Measurements from ENCODE around the gene PITHD1. TPM values are rescaled to one million over a fixed set of nuclear protein-coding genes. Genes with fewer than 3 reads are reported as not detected.
"Not testable (repeated sequence)": the region's sequence is repeated elsewhere in the genome, so short reads cannot be mapped to it uniquely, and the experiment has no call there.

The PITHD1 gene
- total RNA-seq, 2 experiments from 2014 or later, result 54.3 to 55.3 TPM

DNA sequence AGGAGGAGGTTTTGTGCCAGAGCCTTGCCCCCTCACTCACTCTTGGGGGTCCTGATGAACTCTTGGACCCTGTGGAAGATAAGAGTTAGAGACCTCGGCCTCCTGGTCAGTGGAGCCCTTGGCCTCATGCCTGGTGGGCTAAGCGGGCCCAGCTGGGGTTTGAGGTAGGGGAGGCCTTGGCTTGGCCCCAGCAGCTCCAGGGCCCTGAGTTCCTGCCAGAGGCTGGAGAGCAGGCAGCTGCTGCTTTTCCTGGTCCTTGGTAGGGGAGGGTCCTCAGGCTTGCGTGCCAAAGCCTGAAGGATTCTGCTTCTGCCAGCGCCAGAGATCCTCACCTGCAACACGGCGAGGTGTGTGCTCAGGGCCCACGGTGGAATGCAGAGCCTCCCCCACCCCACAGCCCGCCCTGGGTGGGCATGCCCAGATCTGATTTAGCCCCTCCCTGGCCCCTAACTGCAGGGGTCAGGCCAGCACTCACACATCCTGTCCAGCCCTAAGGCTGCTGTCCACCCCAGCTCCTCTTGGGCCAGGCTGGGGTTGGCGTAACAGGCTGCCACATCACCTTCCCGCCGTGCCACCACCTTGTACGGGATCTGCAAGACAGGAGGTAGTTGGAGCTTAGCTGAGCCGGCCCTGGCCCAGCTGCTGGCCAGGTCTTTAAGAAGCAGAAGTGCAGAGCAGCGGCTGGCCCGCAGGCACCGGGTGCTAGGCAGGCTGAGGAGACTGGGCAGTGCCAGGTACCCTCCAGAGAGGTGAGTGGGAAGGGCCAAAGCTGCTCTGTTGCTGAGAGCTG, 17.7 kb downstream of the PITHD1 start:
- Mint-ChIP-seq H3K9me3 (no peaks in the 10 kb centered on the region), H3K4me1 (peaks cover 27% of the 10 kb centered on the region), H3K27ac (peak overlapping the region; percentile 31), H3K36me3 (ENCODE audit: low read depth) (peaks cover 17% of the 10 kb centered on the region), H3K27me3 (no peaks in the 10 kb centered on the region), H3K4me3 (no peak overlapping the region)
- DNase-seq, result no peak
- ChIA-PET POLR2A (interaction anchor here (0.6 kb wide), 1 partner anchor 61 kb away, joined by 4 read pairs; no protein-coding TSS in a partner anchor), CTCF (interaction anchor here (1.8 kb wide), 1 partner anchor 12 kb away, joined by 3 read pairs; no protein-coding TSS in a partner anchor)

DNA sequence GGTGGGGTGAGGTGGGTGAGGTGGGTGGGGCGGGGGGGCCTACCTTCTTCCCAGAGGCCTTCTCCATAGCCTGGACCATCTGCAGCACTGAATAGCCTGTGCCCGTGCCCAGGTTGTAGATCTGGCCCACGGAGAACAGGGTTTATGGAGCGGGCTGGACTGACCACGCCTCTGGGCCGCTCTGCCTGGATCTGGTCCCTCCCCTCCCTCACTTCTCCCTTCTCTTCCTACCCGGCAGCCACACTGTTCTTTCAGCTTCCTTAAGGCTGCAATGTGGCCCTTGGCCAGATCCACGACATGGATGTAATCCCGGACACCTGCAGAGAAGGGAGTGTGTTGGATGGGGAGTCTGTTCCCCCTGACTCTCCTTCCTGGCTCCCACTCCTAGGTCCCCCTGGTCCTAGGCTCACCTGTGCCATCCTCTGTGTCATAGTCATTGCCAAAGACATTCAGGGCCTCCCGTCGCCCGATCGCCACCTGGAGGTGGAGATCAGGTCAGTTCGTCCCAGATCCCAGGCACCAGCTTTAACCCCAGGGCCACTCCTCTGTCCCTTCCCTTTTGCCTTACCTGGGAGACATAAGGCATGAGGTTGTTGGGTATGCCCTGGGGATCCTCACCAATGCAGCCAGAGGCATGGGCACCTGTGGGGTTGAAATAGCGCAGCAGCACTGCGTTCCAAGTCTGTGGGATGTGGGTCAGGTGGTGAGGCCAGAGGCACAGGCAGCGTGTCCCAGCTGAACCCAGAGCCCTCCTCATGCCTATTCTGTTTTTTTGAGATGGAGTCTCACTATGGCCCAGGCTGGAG, 18.5 kb downstream of the PITHD1 start:
- Mint-ChIP-seq H3K4me3 (no peak overlapping the region), H3K4me1 (peaks cover 25% of the 10 kb centered on the region), H3K36me3 (ENCODE audit: low read depth) (peaks cover 12% of the 10 kb centered on the region), H3K27me3 (no peaks in the 10 kb centered on the region), H3K27ac (no peak overlapping the region), H3K9me3 (no peaks in the 10 kb centered on the region)
- ChIA-PET POLR2A (no interaction called here), CTCF (interaction anchor here (0.9 to 3.3 kb wide), 3 partner anchors 13 to 105 kb away, joined by 4 to 27 read pairs (median 5); partner anchors contain the start of gene RPL11)
- DNase-seq, result no peak

DNA sequence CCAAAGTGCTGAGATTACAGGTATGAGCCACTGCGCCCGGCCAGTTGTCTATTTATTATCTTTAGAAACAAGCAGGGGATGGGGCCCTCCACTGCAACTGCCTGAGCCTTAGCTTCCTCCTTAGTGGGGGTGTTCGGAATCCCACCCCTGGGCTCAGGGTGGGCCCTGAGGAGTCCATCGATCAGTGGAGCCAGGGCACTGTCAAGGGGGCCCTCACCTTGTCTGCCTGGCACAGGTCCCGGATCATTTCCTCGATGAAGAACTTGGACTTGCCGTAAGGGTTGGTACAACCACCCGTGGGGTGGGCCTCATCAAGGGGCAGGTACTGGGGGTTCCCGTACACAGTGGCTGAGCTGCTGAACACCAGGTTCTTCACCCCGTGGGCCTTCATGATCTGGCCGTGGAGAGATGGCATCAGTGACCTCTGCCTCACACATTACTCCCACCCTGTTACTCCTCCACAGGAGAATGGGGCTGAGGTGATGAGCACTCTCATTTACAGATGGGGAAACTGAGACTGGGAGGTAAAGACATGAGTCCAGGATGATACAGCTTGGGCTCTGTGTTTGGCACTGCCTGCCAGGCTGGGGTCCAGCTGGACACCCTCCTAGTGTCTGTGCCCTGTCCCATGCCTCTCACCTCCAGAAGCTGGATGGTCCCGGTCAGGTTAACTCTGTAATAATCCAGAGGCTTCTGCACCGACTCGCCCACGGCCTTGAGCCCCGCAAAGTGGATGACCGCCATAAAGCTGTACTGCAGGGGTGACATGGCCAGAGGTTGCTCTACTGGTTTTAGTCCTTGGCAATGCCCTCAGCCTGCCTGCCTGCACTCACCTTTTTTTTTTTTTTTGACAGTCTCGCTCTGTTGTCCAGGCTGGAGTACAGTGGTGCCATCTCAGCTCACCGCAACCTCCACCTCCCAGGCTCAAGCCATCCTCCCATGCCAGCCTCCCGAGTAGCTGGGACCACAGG, 19.5 kb downstream of the PITHD1 start:
- Mint-ChIP-seq H3K36me3 (ENCODE audit: low read depth) (peaks cover 12% of the 10 kb centered on the region), H3K27me3 (no peaks in the 10 kb centered on the region), H3K4me3 (no peak overlapping the region), H3K9me3 (no peaks in the 10 kb centered on the region), H3K4me1 (peaks cover 19% of the 10 kb centered on the region), H3K27ac (peak overlapping the region; percentile 54)
- ChIA-PET POLR2A (interaction anchor here (0.8 kb wide), 1 partner anchor 10 kb away, joined by 3 read pairs; no protein-coding TSS in a partner anchor), CTCF (interaction anchor here (0.9 to 3.3 kb wide), 4 partner anchors 9 to 106 kb away, joined by 4 to 27 read pairs (median 4); partner anchors contain the start of gene RPL11)
- DNase-seq, result no peak

DNA sequence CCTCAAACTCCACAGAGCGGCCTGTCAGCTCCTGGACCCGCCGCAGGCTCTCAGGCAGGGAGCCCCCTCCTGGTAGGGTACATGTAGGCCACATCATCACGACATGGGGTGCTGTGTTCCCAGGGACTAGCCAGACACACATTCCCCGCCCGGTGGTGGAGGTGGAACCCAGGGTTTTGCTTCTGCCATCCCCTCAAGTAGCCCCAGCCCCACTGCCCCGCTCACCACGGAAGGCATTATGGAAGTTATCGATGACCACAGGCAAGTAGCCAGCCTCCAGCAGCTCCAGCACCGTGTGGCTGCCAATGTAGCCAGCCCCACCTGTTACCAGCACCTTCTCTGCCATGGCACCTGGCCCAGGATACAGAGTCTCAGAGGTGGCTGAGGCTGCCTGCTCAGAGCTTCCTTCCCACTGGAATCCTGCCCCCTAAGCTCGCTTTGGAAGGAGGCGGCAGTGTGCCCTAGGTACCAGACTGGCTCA, 20.5 kb downstream of the PITHD1 start:
- no peak overlapping the region for H3K4me3 Mint-ChIP-seq
- H3K4me1 Mint-ChIP-seq, result peaks cover 19% of the 10 kb centered on the region
- no peaks in the 10 kb centered on the region for H3K9me3 Mint-ChIP-seq
- no peak for DNase-seq
- CTCF ChIA-PET, result interaction anchor here (0.9 to 3.3 kb wide), 3 partner anchors 10 to 24 kb away, joined by 4 to 27 read pairs (median 4); no protein-coding TSS in a partner anchor
- peak overlapping the region; percentile 7 for H3K27ac Mint-ChIP-seq
- peaks cover 12% of the 10 kb centered on the region for H3K36me3 Mint-ChIP-seq (ENCODE audit: low read depth)
- POLR2A ChIA-PET, result interaction anchor here (0.8 kb wide), 1 partner anchor 9 kb away, joined by 3 read pairs; no protein-coding TSS in a partner anchor
- no peaks in the 10 kb centered on the region for H3K27me3 Mint-ChIP-seq

DNA sequence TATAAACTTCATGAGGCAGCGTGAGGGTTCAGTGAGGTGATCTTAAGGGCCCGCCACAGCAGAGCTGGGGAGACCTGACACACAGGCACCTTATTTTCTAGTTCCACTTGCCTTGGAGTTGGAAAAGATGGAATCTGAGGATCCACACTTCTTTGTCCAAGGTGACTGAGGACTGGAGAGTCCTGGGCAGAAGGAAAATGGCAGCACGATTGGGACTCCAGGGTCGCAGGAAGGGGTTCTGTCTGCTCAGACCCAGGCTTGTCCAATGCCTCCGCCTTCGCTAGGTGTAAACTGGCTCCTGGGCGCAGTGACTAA, 21.0 kb downstream of the PITHD1 start:
- peak overlapping the region; percentile 91 for H3K27ac Mint-ChIP-seq
- H3K4me3 Mint-ChIP-seq, result peak overlapping the region; percentile 95
- CTCF ChIA-PET, result interaction anchor here (0.6 to 3.3 kb wide), 4 partner anchors 10 to 258 kb away, joined by 3 to 27 read pairs (median 4); no protein-coding TSS in a partner anchor
- peaks cover 20% of the 10 kb centered on the region for H3K4me1 Mint-ChIP-seq
- POLR2A ChIA-PET, result interaction anchor here (0.8 kb wide), 1 partner anchor 8 kb away, joined by 3 read pairs; no protein-coding TSS in a partner anchor
- H3K9me3 Mint-ChIP-seq, result no peaks in the 10 kb centered on the region
- DNase-seq, result no peak
- no peaks in the 10 kb centered on the region for H3K27me3 Mint-ChIP-seq
- H3K36me3 Mint-ChIP-seq (ENCODE audit: low read depth), result peaks cover 12% of the 10 kb centered on the region

DNA sequence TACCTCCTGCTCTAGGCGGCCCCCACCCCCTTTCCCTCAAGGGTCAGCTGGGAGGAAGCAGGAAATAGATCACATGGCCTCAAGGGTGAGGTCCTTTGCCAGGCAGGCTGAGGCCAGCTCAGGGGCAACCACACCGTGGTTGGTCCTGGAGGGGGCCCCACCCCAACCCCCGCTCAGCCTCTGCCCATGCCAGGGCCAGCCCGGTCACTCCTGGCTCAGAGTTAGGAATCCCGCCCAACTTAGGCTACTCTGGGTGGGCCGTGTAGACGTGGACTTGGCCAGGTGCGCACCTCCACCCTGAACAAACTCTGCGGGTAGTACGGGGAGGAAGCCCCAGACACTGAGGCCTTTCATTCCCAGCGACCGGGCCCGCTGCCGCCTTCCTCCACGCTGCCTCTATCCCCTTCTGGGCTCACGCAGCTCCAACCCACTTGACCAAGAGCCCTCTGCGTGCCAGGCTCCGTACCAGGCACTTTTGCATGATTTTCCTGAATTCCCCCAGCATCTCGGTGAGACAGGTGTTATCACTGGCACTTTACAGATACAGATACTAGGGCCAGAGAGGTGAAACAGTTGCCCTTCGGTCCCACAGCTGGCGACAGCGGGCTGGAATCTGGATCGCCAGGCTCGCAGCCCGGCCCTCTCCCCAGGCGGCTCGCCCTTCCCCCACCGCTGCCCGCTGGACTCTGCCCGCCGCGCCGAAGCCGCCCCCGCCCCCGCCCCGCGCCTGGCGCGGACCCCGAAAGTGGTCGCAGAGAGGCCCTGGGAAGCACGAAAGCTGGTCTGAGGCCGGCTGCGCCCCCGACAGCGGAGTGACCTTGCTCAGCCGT, 21.6 kb downstream of the PITHD1 start:
- CTCF ChIA-PET, result interaction anchor here (0.6 to 3.3 kb wide), 4 partner anchors 10 to 258 kb away, joined by 3 to 27 read pairs (median 4); no protein-coding TSS in a partner anchor
- Mint-ChIP-seq H3K4me3 (peak overlapping the region; percentile 95), H3K4me1 (peaks cover 20% of the 10 kb centered on the region), H3K36me3 (ENCODE audit: low read depth) (peaks cover 12% of the 10 kb centered on the region), H3K27me3 (no peaks in the 10 kb centered on the region), H3K9me3 (no peaks in the 10 kb centered on the region), H3K27ac (peak overlapping the region; percentile 91)
- POLR2A ChIA-PET, result no interaction called here
- peak; percentile 35 for DNase-seq

DNA sequence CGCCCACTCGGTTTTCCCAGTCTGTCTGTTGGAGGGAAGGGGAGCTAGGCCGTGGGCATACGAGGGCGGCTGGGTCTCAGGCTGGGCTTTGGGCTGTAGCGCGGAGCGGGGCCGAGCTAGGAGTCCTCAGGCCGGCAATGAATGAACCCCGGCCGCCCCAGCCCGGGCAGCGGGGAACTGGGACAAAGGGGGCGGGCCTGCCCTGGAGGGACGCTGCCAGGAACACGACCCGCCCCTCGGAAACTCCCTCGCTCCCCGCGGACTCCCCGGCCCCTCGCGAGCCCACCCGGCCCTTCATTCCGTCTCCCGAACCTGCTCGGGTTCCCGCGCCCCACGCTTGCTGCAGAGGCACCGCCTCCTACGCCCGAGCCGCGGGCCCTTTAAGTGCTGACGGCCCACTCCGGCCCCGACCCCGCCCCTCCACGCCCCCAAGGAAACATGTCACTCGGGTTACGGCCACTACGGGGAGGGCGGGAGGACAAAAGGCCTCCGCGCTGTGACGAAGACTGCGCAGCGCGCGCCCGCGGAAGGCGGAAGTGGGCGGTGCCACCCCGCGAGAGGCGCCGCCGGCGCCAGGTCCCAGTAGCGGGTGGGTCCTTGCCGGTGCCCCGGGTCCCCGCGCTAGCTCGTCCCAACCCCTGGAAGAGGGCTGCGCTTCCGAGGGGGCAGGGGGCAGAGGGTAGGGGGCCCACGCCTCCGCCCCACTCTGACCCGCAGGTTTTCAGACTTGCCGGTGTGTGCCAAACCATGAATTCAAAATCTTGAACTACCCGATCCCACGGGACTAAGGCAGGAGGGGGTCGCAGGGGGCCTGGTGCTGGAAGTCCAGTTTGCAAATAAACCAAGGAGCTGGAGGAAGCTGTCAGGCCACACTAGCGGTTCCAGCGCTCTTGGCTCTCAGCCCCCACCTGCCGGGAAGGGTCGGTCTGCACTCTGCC, 22.5 kb downstream of the PITHD1 start, which contains the start of gene GALE:
GALE (minus strand) TSS at position 355 of the 938 bp plus-strand sequence. CDS start 1,747 bp downstream, outside the sequence.
- Mint-ChIP-seq H3K4me1 (peaks cover 20% of the 10 kb centered on the region), H3K4me3 (peak within 1 kb of the TSS; percentile 95), H3K36me3 (ENCODE audit: low read depth) (peaks cover 9% of the 10 kb centered on the region), H3K27ac (peak within 1 kb of the TSS; percentile 91), H3K9me3 (no peaks in the 10 kb centered on the region), H3K27me3 (no peaks in the 10 kb centered on the region)
- ChIA-PET CTCF (interaction anchor here (0.9 to 3.1 kb wide), 7 partner anchors 10 to 274 kb away, joined by 3 to 27 read pairs (median 4); partner anchors contain the start of genes PITHD1 and RPL11), POLR2A (no interaction called here)
- peak; percentile 98 for DNase-seq

DNA sequence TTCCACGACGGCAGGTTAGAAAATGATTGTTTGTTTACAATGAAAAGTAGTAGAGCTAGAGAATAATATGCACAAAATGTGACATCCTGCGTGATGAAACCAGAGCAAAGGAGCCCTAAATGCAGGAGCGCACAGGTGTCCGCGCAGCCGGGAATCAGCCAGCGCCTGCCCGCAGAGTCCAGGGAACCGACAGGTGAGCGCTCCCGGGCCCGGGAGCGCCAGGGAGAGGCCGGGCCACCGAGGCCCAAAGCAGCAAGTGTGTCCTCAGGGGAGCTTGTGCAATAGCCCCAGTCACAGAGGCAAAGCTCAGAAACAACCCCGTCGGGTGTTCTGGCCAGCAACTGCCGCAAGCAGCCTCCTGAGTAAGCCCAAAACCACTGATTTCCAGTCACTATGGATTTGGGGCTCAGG, 23.1 kb downstream of the PITHD1 start:
- POLR2A ChIA-PET, result no interaction called here
- CTCF ChIA-PET, result interaction anchor here (0.9 to 3.1 kb wide), 6 partner anchors 10 to 274 kb away, joined by 3 to 27 read pairs (median 5); partner anchors contain the start of genes PITHD1 and RPL11
- Mint-ChIP-seq H3K4me1 (peaks cover 20% of the 10 kb centered on the region), H3K36me3 (ENCODE audit: low read depth) (peaks cover 9% of the 10 kb centered on the region), H3K9me3 (no peaks in the 10 kb centered on the region), H3K27me3 (no peaks in the 10 kb centered on the region), H3K27ac (peak overlapping the region; percentile 89), H3K4me3 (peak overlapping the region; percentile 95)
- no peak for DNase-seq

DNA sequence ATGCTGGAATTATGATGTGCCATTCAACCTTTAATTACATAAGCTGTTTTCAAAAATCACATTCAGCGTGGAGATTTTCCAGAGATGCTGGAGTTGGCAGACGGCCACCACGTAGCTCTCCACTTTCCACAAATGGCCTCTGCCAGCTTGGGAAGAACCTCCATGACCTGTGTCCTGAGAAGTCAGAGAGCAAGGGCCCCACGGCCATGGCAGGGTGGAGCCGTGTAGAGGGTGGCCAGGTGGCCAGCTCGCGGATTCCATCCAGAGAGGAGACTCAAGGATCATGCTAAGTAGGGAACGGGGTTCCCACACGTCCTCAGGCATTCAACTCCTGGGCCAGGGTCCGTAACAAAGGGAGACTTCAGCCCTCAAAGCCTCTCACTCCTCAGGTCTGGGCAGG, 23.7 kb downstream of the PITHD1 start:
- no peak for DNase-seq
- CTCF ChIA-PET, result interaction anchor here (0.9 to 3.1 kb wide), 7 partner anchors 9 to 275 kb away, joined by 3 to 27 read pairs (median 4); partner anchors contain the start of genes PITHD1 and RPL11
- no peaks in the 10 kb centered on the region for H3K27me3 Mint-ChIP-seq
- H3K4me3 Mint-ChIP-seq, result peak overlapping the region; percentile 95
- POLR2A ChIA-PET, result interaction anchor here (0.7 kb wide), 1 partner anchor 58 kb away, joined by 5 read pairs; no protein-coding TSS in a partner anchor
- peak overlapping the region; percentile 57 for H3K27ac Mint-ChIP-seq
- no peaks in the 10 kb centered on the region for H3K9me3 Mint-ChIP-seq
- H3K4me1 Mint-ChIP-seq, result peaks cover 20% of the 10 kb centered on the region
- H3K36me3 Mint-ChIP-seq (ENCODE audit: low read depth), result peaks cover 6% of the 10 kb centered on the region

DNA sequence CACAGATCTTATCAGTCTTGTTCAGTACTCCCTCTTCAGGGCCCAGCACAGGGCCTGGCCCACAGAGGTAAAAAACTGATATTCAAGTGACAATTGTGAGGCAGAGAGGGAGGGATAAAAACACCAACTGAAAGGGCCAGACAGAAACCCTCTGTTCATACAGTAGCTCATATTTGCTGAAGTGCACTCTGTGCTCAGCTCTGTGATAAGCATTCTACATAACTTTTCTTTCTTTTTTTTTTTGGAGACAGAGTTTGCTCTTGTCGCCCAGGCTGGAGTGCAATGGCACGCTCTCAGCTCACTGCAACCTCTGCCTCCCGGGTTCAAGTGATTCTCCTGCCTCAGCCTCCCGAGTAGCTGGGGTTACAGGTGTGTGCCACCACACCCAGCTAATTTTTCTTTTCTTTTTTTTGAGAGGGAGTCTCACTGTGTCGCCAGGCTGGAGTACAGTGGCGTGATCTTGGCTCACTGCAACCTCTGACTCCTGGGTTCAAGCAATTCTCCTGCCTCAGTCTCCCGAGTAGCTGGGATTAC, 24.7 kb downstream of the PITHD1 start:
- H3K9me3 Mint-ChIP-seq; H3K4me3 Mint-ChIP-seq; H3K27me3 Mint-ChIP-seq; DNase-seq; H3K36me3 Mint-ChIP-seq (ENCODE audit: low read depth); H3K27ac Mint-ChIP-seq: not testable (repeated sequence)
- peaks cover 25% of the 10 kb centered on the region for H3K4me1 Mint-ChIP-seq
- ChIA-PET POLR2A (interaction anchor here (0.7 kb wide), 1 partner anchor 57 kb away, joined by 5 read pairs; no protein-coding TSS in a partner anchor), CTCF (interaction anchor here (0.5 to 3.1 kb wide), 5 partner anchors 8 to 456 kb away, joined by 3 to 27 read pairs (median 4); partner anchors contain the start of gene LYPLA2)

Data from activated CD4-positive, alpha-beta T cell treated with anti-CD3 and anti-CD28 coated beads, Interleukin-2, amount 10 ng/mL, durations not matched to agents 7 days and 5 days (primary cell).